Adrenal gland (tissue), 5 donors: ENCODE results near the gene UBE2L5.

Experiments used
- POLR2A ChIP-seq, 2 donors: fragments of 450-650 bp; IDR thresholded peaks; one replicate each; pipeline ENCODE4 v1.6.1; 2017; ENCODE audit warnings: antibody characterized with exemption in 2 of 2, mild to moderate bottlenecking in 2 of 2, moderate library complexity in 1 of 2
- TF ChIP-seq, protein P1 (sequence below), 6 experiments: fragments of 450-650 bp in 4 of 6; fragments of 200-600 bp in 2 of 6; sonication (generic) in 1 of 6; IDR thresholded peaks; 1 replicate in 5 of 6; 2 replicates in 1 of 6; pipeline versions ENCODE4 v1.5.1 to v1.8.0; 2016 to 2021; ENCODE audit warnings: antibody characterized with exemption in 6 of 6, mild to moderate bottlenecking in 2 of 6, moderate library complexity in 1 of 6
- donor health status: DM: no; HTN: no; CAD: no.

DNA sequence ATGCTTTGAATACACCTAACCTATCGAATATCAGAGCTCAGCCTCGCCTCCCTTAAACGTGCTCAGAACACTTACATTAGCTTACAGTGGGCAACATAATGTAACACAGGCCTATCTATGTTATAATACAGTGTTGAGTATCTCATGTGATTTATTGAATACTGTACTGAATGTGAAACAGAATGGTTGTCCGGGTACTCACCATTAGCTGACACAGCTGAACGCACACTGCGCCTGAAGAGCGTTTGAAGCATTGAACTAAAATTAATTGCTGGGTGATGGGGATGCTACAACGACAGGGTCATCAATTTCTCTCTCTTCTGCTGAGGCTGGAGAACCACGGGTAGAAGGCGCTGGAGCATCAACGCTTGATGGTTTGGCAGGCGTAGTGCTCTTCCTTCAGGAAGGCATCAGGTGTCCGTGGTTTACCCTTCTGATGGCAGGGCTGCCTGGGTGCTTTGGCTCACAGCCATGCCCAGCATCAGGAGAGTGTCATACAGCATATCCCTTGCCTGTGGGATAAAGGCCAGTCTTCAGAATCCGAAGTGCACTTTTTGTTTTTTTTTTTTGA lies 46.9 kb upstream of the UBE2L5 start:
- TF ChIP-seq, protein P1, sequence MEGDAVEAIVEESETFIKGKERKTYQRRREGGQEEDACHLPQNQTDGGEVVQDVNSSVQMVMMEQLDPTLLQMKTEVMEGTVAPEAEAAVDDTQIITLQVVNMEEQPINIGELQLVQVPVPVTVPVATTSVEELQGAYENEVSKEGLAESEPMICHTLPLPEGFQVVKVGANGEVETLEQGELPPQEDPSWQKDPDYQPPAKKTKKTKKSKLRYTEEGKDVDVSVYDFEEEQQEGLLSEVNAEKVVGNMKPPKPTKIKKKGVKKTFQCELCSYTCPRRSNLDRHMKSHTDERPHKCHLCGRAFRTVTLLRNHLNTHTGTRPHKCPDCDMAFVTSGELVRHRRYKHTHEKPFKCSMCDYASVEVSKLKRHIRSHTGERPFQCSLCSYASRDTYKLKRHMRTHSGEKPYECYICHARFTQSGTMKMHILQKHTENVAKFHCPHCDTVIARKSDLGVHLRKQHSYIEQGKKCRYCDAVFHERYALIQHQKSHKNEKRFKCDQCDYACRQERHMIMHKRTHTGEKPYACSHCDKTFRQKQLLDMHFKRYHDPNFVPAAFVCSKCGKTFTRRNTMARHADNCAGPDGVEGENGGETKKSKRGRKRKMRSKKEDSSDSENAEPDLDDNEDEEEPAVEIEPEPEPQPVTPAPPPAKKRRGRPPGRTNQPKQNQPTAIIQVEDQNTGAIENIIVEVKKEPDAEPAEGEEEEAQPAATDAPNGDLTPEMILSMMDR (IDR thresholded peaks at IDR 0.05): no peak
- no peak for TF ChIP-seq POLR2A (IDR thresholded peaks at IDR 0.05)
